GM10266 (cell line): ENCODE data around the gene TFDP1.

Source experiments
- DNase-seq: peaks from one replicate; pipeline ENCODE4 v3.0.0; 2012; ENCODE audit errors: extremely low spot score
- CTCF ChIP-seq: IDR thresholded peaks from 2 replicates; pipeline ENCODE4 v1.5.1; 2012; ENCODE audit warnings: mild to moderate bottlenecking, low read depth; ENCODE audit not compliant: control insufficient read depth, insufficient read depth; ENCODE audit errors: missing control alignments

TFDP1 gene

GRCh38 chr13:113539176-113539575 lies 45.4 kb upstream of the TFDP1 start:
- TF ChIP-seq CTCF: no peak
- no peak for DNase-seq

GRCh38 chr13:113539822-113540221 lies 44.7 kb upstream of the TFDP1 start:
- TF ChIP-seq CTCF: no peak
- no peak for DNase-seq

- no peak for TF ChIP-seq CTCF
- no peak for DNase-seq
These were observed 44.0 kb upstream of the TFDP1 start for GRCh38 chr13:113540523-113540922.

- TF ChIP-seq CTCF: no peak
These were observed 41.7 kb upstream of the TFDP1 start for GRCh38 chr13:113542751-113543424.

GRCh38 chr13:113544071-113544891 lies 40.3 kb upstream of the TFDP1 start:
- TF ChIP-seq CTCF: no peak
- DNase-seq: no peak

More at GRCh38 chr13:113542751-113543424, 41.7 kb upstream of the TFDP1 start:
- DNase-seq: no peak

- DNase-seq: no peak
- no peak for TF ChIP-seq CTCF
These were observed 39.7 kb upstream of the TFDP1 start for GRCh38 chr13:113544896-113545295.

GRCh38 chr13:113545455-113545930 lies 39.1 kb upstream of the TFDP1 start:
- TF ChIP-seq CTCF: no peak
- DNase-seq: no peak
